Natural killer cell (primary cell): ENCODE measurements around the gene ZBTB46. TPM values are rescaled to one million over a fixed set of nuclear protein-coding genes. Genes with fewer than 3 reads are reported as not detected.

Source experiments
- ATAC-seq, 3 donors: fragments of 150-1000 bp in 2 of 3; fragments of 200-7000 bp in 1 of 3; cut with Tn5 transposase; 1 replicate in 1 of 3; 2 replicates in 2 of 3; pipeline ENCODE4 v1.10.0; 2021; ENCODE audit warnings: mild to moderate bottlenecking in 2 of 3, moderate library complexity in 2 of 3
- DNase-seq, 2 donors: peaks; one replicate each; pipeline versions ENCODE4 v3.0.0 to v3.0.0-alpha.2; 2013 to 2021; ENCODE audit warnings: mixed read lengths in 1 of 2
- H3K27ac ChIP-seq: one replicate; pipeline ENCODE4 v1.5.1; 2013; ENCODE audit warnings: mild to moderate bottlenecking, low read length
- H3K27me3 ChIP-seq: one replicate; pipeline ENCODE4 v1.6.1; 2013; ENCODE audit warnings: low read length; ENCODE audit not compliant: control insufficient read depth, insufficient read depth
- H3K36me3 ChIP-seq: one replicate; pipeline ENCODE4 v1.6.1; 2013; ENCODE audit warnings: low read length; ENCODE audit not compliant: control insufficient read depth, insufficient read depth
- H3K4me1 ChIP-seq: one replicate; pipeline ENCODE4 v1.6.1; 2013; ENCODE audit warnings: low read length; ENCODE audit not compliant: control insufficient read depth, insufficient read depth
- H3K4me3 ChIP-seq: one replicate; pipeline ENCODE4 v1.5.1; 2013; ENCODE audit warnings: low read length
- H3K9me3 ChIP-seq: one replicate; pipeline ENCODE4 v1.6.1; 2013; ENCODE audit warnings: low read length; ENCODE audit not compliant: control insufficient read depth, insufficient read depth
- H3K27ac Mint-ChIP-seq, 2 donors: one replicate each; pipeline ENCODE4 v1.8.0; 2022; ENCODE audit warnings: mild to moderate bottlenecking in 2 of 2, mixed read lengths in 2 of 2, moderate library complexity in 1 of 2
- H3K27me3 Mint-ChIP-seq, 2 donors: one replicate each; pipeline ENCODE4 v1.8.0; 2022; ENCODE audit warnings: low read depth in 2 of 2, mixed read lengths in 2 of 2
- H3K36me3 Mint-ChIP-seq: one replicate; pipeline ENCODE4 v1.8.0; 2022; ENCODE audit warnings: mixed read lengths
- H3K4me1 Mint-ChIP-seq, 2 donors: one replicate each; pipeline ENCODE4 v1.8.0; 2022; ENCODE audit warnings: mixed read lengths in 2 of 2
- H3K4me3 Mint-ChIP-seq: one replicate; pipeline ENCODE4 v1.8.0; 2022; ENCODE audit warnings: mild to moderate bottlenecking, moderate library complexity, mixed read lengths
- H3K9me3 Mint-ChIP-seq, 2 donors: one replicate each; pipeline ENCODE4 v1.8.0; 2022; ENCODE audit warnings: mixed read lengths in 2 of 2
- CTCF ChIP-seq: fragments of 200-600 bp; IDR thresholded peaks from one replicate; pipeline ENCODE4 v1.8.0; 2022; ENCODE audit warnings: antibody characterized with exemption
- WGBS: methylation state at CpG from one replicate; pipeline ENCODE4 v1.1.7; 2013; ENCODE audit warnings: missing lambda C conversion rate; ENCODE audit not compliant: insufficient coverage; 5-methylcytosine and 5-hydroxymethylcytosine counted together
- intact Hi-C: fragments of 100-400 bp; cut with micrococcal nuclease; formaldehyde crosslinking; loops from one replicate; pipeline ENCODE4 v1.14.2; 2022
- total RNA-seq, 4 donors: library from RNA; stranded (reverse); fragments of 120-200 nt in 1 of 4; gene quantifications; one replicate each; pipeline versions ENCODE4 v1.2.3 to v1.2.4, GENCODE V29; 2013 to 2022

The ZBTB46 gene
- total RNA-seq, 3 donors from 2014 or later (not counting 1 experiment from before 2014, with no cell fraction given), result 1.1 TPM

- intact Hi-C loops, result no loop called here
- H3K27me3 Mint-ChIP-seq, result no peaks in the 10 kb centered on the region
- peaks cover 13 to 43% of the 10 kb centered on the region in 2 donors for H3K4me1 Mint-ChIP-seq
- no peak for ATAC-seq
- Histone ChIP-seq H3K9me3 (no peaks in the 10 kb centered on the region), H3K27ac (no peak overlapping the region), H3K27me3 (no peaks in the 10 kb centered on the region), H3K36me3 (peaks cover 3% of the 10 kb centered on the region), H3K4me1 (peaks cover 53% of the 10 kb centered on the region), H3K4me3 (no peak overlapping the region)
- DNase-seq, result no peak
- peak overlapping the region in 1 of 2 donors; percentile 38 for H3K27ac Mint-ChIP-seq
- WGBS, result 74% methylated on average over 17 of the region's 17 CpGs
- no peaks in the 10 kb centered on the region for H3K36me3 Mint-ChIP-seq
- no peaks in the 10 kb centered on the region for H3K9me3 Mint-ChIP-seq
- H3K4me3 Mint-ChIP-seq, result no peak overlapping the region
- TF ChIP-seq CTCF, result no peak
These were observed 29.4 kb upstream of the ZBTB46 start for GRCh38 chr20:63860325-63861051.

GRCh38 chr20:63859166-63859699, 28.2 kb upstream of the ZBTB46 start:
- TF ChIP-seq CTCF, result no peak
- Mint-ChIP-seq H3K4me1 (peaks cover 13 to 39% of the 10 kb centered on the region in 2 donors), H3K27ac (peak overlapping the region in 1 of 2 donors; percentile 40), H3K4me3 (no peak overlapping the region), H3K27me3 (no peaks in the 10 kb centered on the region), H3K36me3 (no peaks in the 10 kb centered on the region), H3K9me3 (no peaks in the 10 kb centered on the region)
- ATAC-seq (no peak), DNase-seq (no peak)
- peaks cover 6% of the 10 kb centered on the region for H3K27me3 ChIP-seq
- 61% methylated on average over 7 of the region's 7 CpGs for WGBS
- intact Hi-C loops, result no loop called here
- peaks cover 57% of the 10 kb centered on the region for H3K4me1 ChIP-seq
- H3K36me3 ChIP-seq, result peaks cover 3% of the 10 kb centered on the region
- no peaks in the 10 kb centered on the region for H3K9me3 ChIP-seq
- H3K27ac ChIP-seq, result no peak overlapping the region
- no peak overlapping the region for H3K4me3 ChIP-seq

GRCh38 chr20:63858393-63859165, 27.5 kb upstream of the ZBTB46 start:
- Mint-ChIP-seq H3K27me3 (no peaks in the 10 kb centered on the region), H3K27ac (peak overlapping the region in 1 of 2 donors; percentile 40), H3K9me3 (no peaks in the 10 kb centered on the region), H3K4me3 (peak overlapping the region; percentile 9), H3K36me3 (no peaks in the 10 kb centered on the region), H3K4me1 (peaks cover 7 to 34% of the 10 kb centered on the region in 2 donors)
- Histone ChIP-seq H3K4me1 (peaks cover 58% of the 10 kb centered on the region), H3K27me3 (peaks cover 6% of the 10 kb centered on the region), H3K27ac (no peak overlapping the region), H3K4me3 (no peak overlapping the region), H3K9me3 (no peaks in the 10 kb centered on the region), H3K36me3 (peaks cover 3% of the 10 kb centered on the region)
- WGBS, result 3% methylated on average over 9 of the region's 12 CpGs
- DNase-seq, result no peak
- ATAC-seq, result peak in 2 of 3 donors; percentile 11 to 21
- intact Hi-C loops, result no loop called here
- TF ChIP-seq CTCF, result no peak
